HepG2 (cell line): Measurements from ENCODE around the gene PKLR. TPM values are rescaled to one million over a fixed set of nuclear protein-coding genes. Genes with fewer than 3 reads are reported as not detected.

Experiments
- CBX1 ChIP-seq: IDR thresholded peaks from one replicate; pipeline ENCODE4 v1.6.1; 2016; ENCODE audit warnings: antibody characterized with exemption, low read depth
- EP300 ChIP-seq, 3 experiments: sonication (generic) in 1 of 3; formaldehyde crosslinking in 1 of 3; IDR thresholded peaks; 2 replicates each; pipeline versions ENCODE4 v1.5.1 to v1.6.1; 2011 to 2020; ENCODE audit warnings: low read depth in 2 of 3, low read length in 2 of 3, borderline replicate concordance in 1 of 3, improper control_type of control experiment in 1 of 3, mild to moderate bottlenecking in 1 of 3, missing genetic modification reagents in 1 of 3, moderate library complexity in 1 of 3
- FOXK2 ChIP-seq: fragments of 450-650 bp; IDR thresholded peaks from 2 replicates; pipeline ENCODE4 v1.6.1; 2016
- GTF3A ChIP-seq: sonication (generic); formaldehyde crosslinking; conservative IDR thresholded peaks from 2 replicates; pipeline ENCODE4 v1.4.0; 2020; ENCODE audit warnings: mild to moderate bottlenecking, missing genetic modification reagents
- IKZF1 ChIP-seq: fragments of 450-650 bp; IDR thresholded peaks from 2 replicates; pipeline ENCODE4 v1.7.1; 2016
- MTF1 ChIP-seq: sonication (generic); formaldehyde crosslinking; IDR thresholded peaks from 2 replicates; pipeline ENCODE4 v1.5.0; 2020; ENCODE audit warnings: missing genetic modification reagents
- SETDB1 ChIP-seq: sonication (generic); formaldehyde crosslinking; IDR thresholded peaks from 2 replicates; pipeline ENCODE4 v1.5.1; 2020; ENCODE audit warnings: missing genetic modification reagents, mild to moderate bottlenecking, borderline replicate concordance
- SIN3A ChIP-seq: IDR thresholded peaks from 2 replicates; pipeline ENCODE4 v1.6.1; 2011; ENCODE audit warnings: low read depth, mild to moderate bottlenecking, control low read depth, low read length, borderline replicate concordance
- SMAD1 ChIP-seq: sonication (generic); formaldehyde crosslinking; IDR thresholded peaks from 2 replicates; pipeline ENCODE4 v1.4.0; 2020; ENCODE audit warnings: missing genetic modification reagents, low read depth, mild to moderate bottlenecking, borderline replicate concordance
- SMYD3 ChIP-seq: sonication (generic); formaldehyde crosslinking; IDR thresholded peaks from 2 replicates; pipeline ENCODE4 v1.8.1; 2023; ENCODE audit warnings: mild to moderate bottlenecking, missing genetic modification reagents
- SP2 ChIP-seq: sonication (generic); formaldehyde crosslinking; IDR thresholded peaks from 2 replicates; pipeline ENCODE4 v1.5.1; 2020; ENCODE audit warnings: mild to moderate bottlenecking, missing genetic modification reagents
- TRIM24 ChIP-seq: sonication (generic); formaldehyde crosslinking; IDR thresholded peaks from 2 replicates; pipeline ENCODE4 v1.8.0; 2022; ENCODE audit warnings: mild to moderate bottlenecking, missing genetic modification reagents
- XRCC5 ChIP-seq: fragments of 200-400 bp; formaldehyde crosslinking; optimal IDR thresholded peaks from 2 replicates; pipeline ENCODE3; 2017; ENCODE audit warnings: mild to moderate bottlenecking, low read length
- ZFP1 ChIP-seq: IDR thresholded peaks from 2 replicates; pipeline ENCODE4 v1.6.1; 2016
- ZIK1 ChIP-seq: sonication (generic); formaldehyde crosslinking; IDR thresholded peaks from 2 replicates; pipeline ENCODE4 v1.5.0; 2020; ENCODE audit warnings: mild to moderate bottlenecking, low read depth, missing genetic modification reagents, borderline replicate concordance
- ZMAT3 ChIP-seq: sonication (generic); formaldehyde crosslinking; conservative IDR thresholded peaks from 2 replicates; pipeline ENCODE4 v1.7.0; 2021; ENCODE audit warnings: missing genetic modification reagents
- ZNF180 ChIP-seq: sonication (generic); formaldehyde crosslinking; IDR thresholded peaks from 2 replicates; pipeline ENCODE4 v1.4.0; 2020; ENCODE audit warnings: low read depth, missing genetic modification reagents, borderline replicate concordance
- ZNF296 ChIP-seq: sonication (generic); formaldehyde crosslinking; conservative IDR thresholded peaks from 2 replicates; pipeline ENCODE4 v1.5.0; 2020; ENCODE audit warnings: mild to moderate bottlenecking, missing genetic modification reagents
- ZNF33B ChIP-seq: sonication (generic); formaldehyde crosslinking; IDR thresholded peaks from 2 replicates; pipeline ENCODE4 v1.5.1; 2020; ENCODE audit warnings: mild to moderate bottlenecking, missing genetic modification reagents
- ZNF547 ChIP-seq: sonication (generic); formaldehyde crosslinking; IDR thresholded peaks from 2 replicates; pipeline ENCODE4 v1.5.1; 2020; ENCODE audit warnings: mild to moderate bottlenecking, missing genetic modification reagents
- ZNF557 ChIP-seq: sonication (generic); formaldehyde crosslinking; IDR thresholded peaks from 2 replicates; pipeline ENCODE4 v1.4.0; 2020; ENCODE audit warnings: missing genetic modification reagents
- ZNF558 ChIP-seq: sonication (generic); formaldehyde crosslinking; IDR thresholded peaks from 2 replicates; pipeline ENCODE4 v1.9.0; 2022; ENCODE audit warnings: mild to moderate bottlenecking, missing genetic modification reagents, borderline replicate concordance
- ZNF790 ChIP-seq: sonication (generic); formaldehyde crosslinking; IDR thresholded peaks from 2 replicates; pipeline ENCODE4 v1.8.0; 2022; ENCODE audit warnings: missing genetic modification reagents, mild to moderate bottlenecking, borderline replicate concordance
- ZSCAN20 ChIP-seq: sonication (generic); formaldehyde crosslinking; IDR thresholded peaks from 2 replicates; pipeline ENCODE4 v1.4.0; 2020; ENCODE audit warnings: missing genetic modification reagents, mild to moderate bottlenecking, borderline replicate concordance
- ZZZ3 ChIP-seq: sonication (generic); formaldehyde crosslinking; IDR thresholded peaks from 2 replicates; pipeline ENCODE4 v1.4.0; 2020; ENCODE audit warnings: missing genetic modification reagents, mild to moderate bottlenecking, borderline replicate concordance
- polyA plus RNA-seq, 8 experiments: library from polyadenylated mRNA; depleted of rRNA in 3 of 8; stranded (reverse) in 7 of 8; unstranded in 1 of 8; fragments of >200 nt; fragmentation: Illumina TruSeq in 4 of 8; extraction: Trizol in 4 of 8; gene quantifications; 2 replicates each; pipeline versions ENCODE4 v1.2.1 to v1.2.3, GENCODE V29; 2011 to 2016; ENCODE audit warnings: low read depth in 4 of 8, missing spikeins in 1 of 8, mixed read lengths in 1 of 8; ENCODE audit not compliant: insufficient read depth in 1 of 8
- total RNA-seq, 5 experiments: library from RNA; depleted of rRNA; stranded (reverse); fragments of >200 nt; fragmentation: Illumina TruSeq; extraction: Trizol; gene quantifications; 2 replicates each; pipeline ENCODE4 v1.2.3, GENCODE V29; 2016; ENCODE audit warnings: low read depth in 1 of 5
- TF ChIP-seq, protein P1 (sequence below): sonication (generic); formaldehyde crosslinking; IDR thresholded peaks from 2 replicates; pipeline ENCODE4 v1.5.0; 2020; ENCODE audit warnings: mild to moderate bottlenecking, low read depth, missing genetic modification reagents, borderline replicate concordance
- TF ChIP-seq, protein P2 (sequence below): sonication (generic); formaldehyde crosslinking; IDR thresholded peaks from 2 replicates; pipeline ENCODE4 v1.4.0; 2020; ENCODE audit warnings: mild to moderate bottlenecking, missing genetic modification reagents
- TF ChIP-seq, protein P3 (sequence below): sonication (generic); formaldehyde crosslinking; IDR thresholded peaks from 2 replicates; pipeline ENCODE4 v1.4.0; 2020; ENCODE audit warnings: missing genetic modification reagents

Gene PKLR
- total and polyA plus RNA-seq, 2 of the 13 experiments (the other 11 are each of a cell fraction or from before 2014, with no cell fraction given), result 10.3 to 29.3 TPM

DNA sequence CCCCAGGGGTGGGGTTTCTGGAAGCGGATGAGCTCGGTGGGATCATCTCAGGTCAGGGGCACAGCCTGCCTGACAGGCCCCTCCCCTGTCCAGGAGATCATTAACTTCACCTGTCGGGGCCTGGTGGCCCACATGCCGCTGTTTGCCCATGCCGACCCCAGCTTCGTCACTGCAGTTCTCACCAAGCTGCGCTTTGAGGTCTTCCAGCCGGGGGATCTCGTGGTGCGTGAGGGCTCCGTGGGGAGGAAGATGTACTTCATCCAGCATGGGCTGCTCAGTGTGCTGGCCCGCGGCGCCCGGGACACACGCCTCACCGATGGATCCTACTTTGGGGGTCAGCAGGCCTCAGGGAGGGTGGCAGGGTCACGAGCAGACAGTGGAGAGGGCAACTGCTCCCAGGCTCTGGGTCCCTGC lies 15.6 kb downstream of the PKLR start (continued):
- TF ChIP-seq, protein P1, sequence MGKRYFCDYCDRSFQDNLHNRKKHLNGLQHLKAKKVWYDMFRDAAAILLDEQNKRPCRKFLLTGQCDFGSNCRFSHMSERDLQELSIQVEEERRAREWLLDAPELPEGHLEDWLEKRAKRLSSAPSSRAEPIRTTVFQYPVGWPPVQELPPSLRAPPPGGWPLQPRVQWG (CRISPR knock-in tag), result no peak
- TF ChIP-seq CBX1, result no peak
- TF ChIP-seq XRCC5, result no peak
- TF ChIP-seq IKZF1, result no peak
- no peak for TF ChIP-seq ZFP1 (CRISPR knock-in tag)
- no peak for TF ChIP-seq SMYD3 (CRISPR knock-in tag)
- TF ChIP-seq SETDB1, result no peak
- no peak for TF ChIP-seq SP2 (CRISPR knock-in tag)
- TF ChIP-seq ZNF180, result no peak
- no peak for TF ChIP-seq ZNF33B (CRISPR knock-in tag)
- no peak for TF ChIP-seq GTF3A (CRISPR knock-in tag)
- TF ChIP-seq, protein P2, sequence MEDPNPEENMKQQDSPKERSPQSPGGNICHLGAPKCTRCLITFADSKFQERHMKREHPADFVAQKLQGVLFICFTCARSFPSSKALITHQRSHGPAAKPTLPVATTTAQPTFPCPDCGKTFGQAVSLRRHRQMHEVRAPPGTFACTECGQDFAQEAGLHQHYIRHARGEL (CRISPR knock-in tag), result no peak
- no peak for TF ChIP-seq SMAD1
- TF ChIP-seq SIN3A, result no peak
- TF ChIP-seq ZNF547 (CRISPR knock-in tag), result no peak
- TF ChIP-seq ZIK1 (CRISPR knock-in tag), result 0 out of 2 replicates have a peak, but pooled peaks have one; percentile 37
- no peak for TF ChIP-seq MTF1 (CRISPR knock-in tag)
- TF ChIP-seq ZNF557 (CRISPR knock-in tag), result no peak
- TF ChIP-seq ZNF558 (CRISPR knock-in tag), result no peak
- TF ChIP-seq EP300 (IDR thresholded peaks at IDR 0.05; ENCODE audit: low read depth in 2 of 2, low read length in 2 of 2), result no peak
- TF ChIP-seq EP300 (CRISPR knock-in tag; IDR thresholded peaks at IDR 0.05; ENCODE audit: borderline replicate concordance), result no peak
- TF ChIP-seq, protein P3, sequence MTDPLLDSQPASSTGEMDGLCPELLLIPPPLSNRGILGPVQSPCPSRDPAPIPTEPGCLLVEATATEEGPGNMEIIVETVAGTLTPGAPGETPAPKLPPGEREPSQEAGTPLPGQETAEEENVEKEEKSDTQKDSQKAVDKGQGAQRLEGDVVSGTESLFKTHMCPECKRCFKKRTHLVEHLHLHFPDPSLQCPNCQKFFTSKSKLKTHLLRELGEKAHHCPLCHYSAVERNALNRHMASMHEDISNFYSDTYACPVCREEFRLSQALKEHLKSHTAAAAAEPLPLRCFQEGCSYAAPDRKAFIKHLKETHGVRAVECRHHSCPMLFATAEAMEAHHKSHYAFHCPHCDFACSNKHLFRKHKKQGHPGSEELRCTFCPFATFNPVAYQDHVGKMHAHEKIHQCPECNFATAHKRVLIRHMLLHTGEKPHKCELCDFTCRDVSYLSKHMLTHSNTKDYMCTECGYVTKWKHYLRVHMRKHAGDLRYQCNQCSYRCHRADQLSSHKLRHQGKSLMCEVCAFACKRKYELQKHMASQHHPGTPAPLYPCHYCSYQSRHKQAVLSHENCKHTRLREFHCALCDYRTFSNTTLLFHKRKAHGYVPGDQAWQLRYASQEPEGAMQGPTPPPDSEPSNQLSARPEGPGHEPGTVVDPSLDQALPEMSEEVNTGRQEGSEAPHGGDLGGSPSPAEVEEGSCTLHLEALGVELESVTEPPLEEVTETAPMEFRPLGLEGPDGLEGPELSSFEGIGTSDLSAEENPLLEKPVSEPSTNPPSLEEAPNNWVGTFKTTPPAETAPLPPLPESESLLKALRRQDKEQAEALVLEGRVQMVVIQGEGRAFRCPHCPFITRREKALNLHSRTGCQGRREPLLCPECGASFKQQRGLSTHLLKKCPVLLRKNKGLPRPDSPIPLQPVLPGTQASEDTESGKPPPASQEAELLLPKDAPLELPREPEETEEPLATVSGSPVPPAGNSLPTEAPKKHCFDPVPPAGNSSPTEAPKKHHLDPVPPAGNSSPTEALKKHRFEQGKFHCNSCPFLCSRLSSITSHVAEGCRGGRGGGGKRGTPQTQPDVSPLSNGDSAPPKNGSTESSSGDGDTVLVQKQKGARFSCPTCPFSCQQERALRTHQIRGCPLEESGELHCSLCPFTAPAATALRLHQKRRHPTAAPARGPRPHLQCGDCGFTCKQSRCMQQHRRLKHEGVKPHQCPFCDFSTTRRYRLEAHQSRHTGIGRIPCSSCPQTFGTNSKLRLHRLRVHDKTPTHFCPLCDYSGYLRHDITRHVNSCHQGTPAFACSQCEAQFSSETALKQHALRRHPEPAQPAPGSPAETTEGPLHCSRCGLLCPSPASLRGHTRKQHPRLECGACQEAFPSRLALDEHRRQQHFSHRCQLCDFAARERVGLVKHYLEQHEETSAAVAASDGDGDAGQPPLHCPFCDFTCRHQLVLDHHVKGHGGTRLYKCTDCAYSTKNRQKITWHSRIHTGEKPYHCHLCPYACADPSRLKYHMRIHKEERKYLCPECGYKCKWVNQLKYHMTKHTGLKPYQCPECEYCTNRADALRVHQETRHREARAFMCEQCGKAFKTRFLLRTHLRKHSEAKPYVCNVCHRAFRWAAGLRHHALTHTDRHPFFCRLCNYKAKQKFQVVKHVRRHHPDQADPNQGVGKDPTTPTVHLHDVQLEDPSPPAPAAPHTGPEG, result no peak
- no peak for TF ChIP-seq FOXK2
- TF ChIP-seq ZSCAN20 (CRISPR knock-in tag), result no peak
- TF ChIP-seq ZZZ3 (CRISPR knock-in tag), result no peak
- TF ChIP-seq TRIM24, result no peak
- no peak for TF ChIP-seq ZNF790 (CRISPR knock-in tag)
- no peak for TF ChIP-seq ZMAT3 (CRISPR knock-in tag)
- TF ChIP-seq ZNF296 (CRISPR knock-in tag), result no peak
